ENCODE data around the gene BDH1.

Gene BDH1

GRCh38 chr3:197465996-197466549 is 89.7 kb downstream of the BDH1 start:
- H3K27me3 ChIP-seq (replicated peaks in 2 of 5; ENCODE audit: control insufficient read depth in 4 of 5, insufficient read depth in 5 of 5, low read length in 4 of 5) = peaks cover 0 to 33% (median 12%) of the 10 kb centered on the region in 5 experiments
- H3K27ac ChIP-seq (ENCODE audit: insufficient read depth in 1 of 2, low read depth in 1 of 2, low read length in 2 of 2, poor library complexity in 1 of 2, severe bottlenecking in 2 of 2) = no peak overlapping the region
- 79% methylated on average over 2 of the region's 3 CpGs for WGBS (ENCODE audit: insufficient coverage)
- H3K4me1 ChIP-seq (ENCODE audit: control extremely low read depth in 1 of 4, control insufficient read depth in 4 of 4, insufficient read depth in 4 of 4, low read length in 3 of 4) = no peaks in the 10 kb centered on the region
- no peaks in the 10 kb centered on the region for H3K36me3 ChIP-seq (ENCODE audit: control insufficient read depth in 4 of 4, insufficient read depth in 4 of 4, low read length in 3 of 4)
- no peaks in the 10 kb centered on the region for H3K9me3 ChIP-seq (ENCODE audit: control extremely low read depth in 1 of 5, control insufficient read depth in 4 of 5, insufficient read depth in 2 of 5, low read depth in 1 of 5, low read length in 4 of 5)
- no peak for DNase-seq
- H3K4me3 ChIP-seq (ENCODE audit: control insufficient read depth in 1 of 7, extremely low read depth in 1 of 7, insufficient read depth in 4 of 7, low read depth in 2 of 7, low read length in 6 of 7) = no peak overlapping the region
- POLR2A ChIA-PET = no interaction called here
- CTCF ChIA-PET = interaction anchor here (0.9 to 1.6 kb wide), 3 partner anchors 8 to 210 kb away, joined by 3 to 6 read pairs (median 3); no protein-coding TSS in a partner anchor

- H3K27me3 ChIP-seq (replicated peaks in 2 of 5; ENCODE audit: control insufficient read depth in 4 of 5, insufficient read depth in 5 of 5, low read length in 4 of 5) = peaks cover 0 to 33% (median 12%) of the 10 kb centered on the region in 5 experiments
- POLR2A ChIA-PET = no interaction called here
- H3K9me3 ChIP-seq (ENCODE audit: control extremely low read depth in 1 of 5, control insufficient read depth in 4 of 5, insufficient read depth in 2 of 5, low read depth in 1 of 5, low read length in 4 of 5) = no peaks in the 10 kb centered on the region
- 76% methylated on average over 12 of the region's 13 CpGs for WGBS (ENCODE audit: insufficient coverage)
- DNase-seq = no peak
- CTCF ChIA-PET = no interaction called here
- no peaks in the 10 kb centered on the region for H3K36me3 ChIP-seq (ENCODE audit: control insufficient read depth in 4 of 4, insufficient read depth in 4 of 4, low read length in 3 of 4)
- H3K27ac ChIP-seq (ENCODE audit: insufficient read depth in 1 of 2, low read depth in 1 of 2, low read length in 2 of 2, poor library complexity in 1 of 2, severe bottlenecking in 2 of 2) = no peak overlapping the region
- H3K4me3 ChIP-seq (ENCODE audit: control insufficient read depth in 1 of 7, extremely low read depth in 1 of 7, insufficient read depth in 4 of 7, low read depth in 2 of 7, low read length in 6 of 7) = no peak overlapping the region
- no peaks in the 10 kb centered on the region for H3K4me1 ChIP-seq (ENCODE audit: control extremely low read depth in 1 of 4, control insufficient read depth in 4 of 4, insufficient read depth in 4 of 4, low read length in 3 of 4)
These were observed 90.4 kb downstream of the BDH1 start for GRCh38 chr3:197465197-197465995.

- Histone ChIP-seq H3K4me1 (ENCODE audit: control extremely low read depth in 1 of 4, control insufficient read depth in 4 of 4, insufficient read depth in 4 of 4, low read length in 3 of 4) (no peaks in the 10 kb centered on the region), H3K36me3 (ENCODE audit: control insufficient read depth in 4 of 4, insufficient read depth in 4 of 4, low read length in 3 of 4) (no peaks in the 10 kb centered on the region), H3K4me3 (ENCODE audit: control insufficient read depth in 1 of 7, extremely low read depth in 1 of 7, insufficient read depth in 4 of 7, low read depth in 2 of 7, low read length in 6 of 7) (no peak overlapping the region), H3K27me3 (replicated peaks in 2 of 5; ENCODE audit: control insufficient read depth in 4 of 5, insufficient read depth in 5 of 5, low read length in 4 of 5) (peaks cover 0 to 33% (median 12%) of the 10 kb centered on the region in 5 experiments), H3K27ac (ENCODE audit: insufficient read depth in 1 of 2, low read depth in 1 of 2, low read length in 2 of 2, poor library complexity in 1 of 2, severe bottlenecking in 2 of 2) (no peak overlapping the region), H3K9me3 (ENCODE audit: control extremely low read depth in 1 of 5, control insufficient read depth in 4 of 5, insufficient read depth in 2 of 5, low read depth in 1 of 5, low read length in 4 of 5) (no peaks in the 10 kb centered on the region)
- ChIA-PET POLR2A (no interaction called here), CTCF (no interaction called here)
- 77% methylated on average over 6 of the region's 9 CpGs for WGBS (ENCODE audit: insufficient coverage)
- DNase-seq = no peak
These were observed 91.0 kb downstream of the BDH1 start for GRCh38 chr3:197464794-197465193.

DNA sequence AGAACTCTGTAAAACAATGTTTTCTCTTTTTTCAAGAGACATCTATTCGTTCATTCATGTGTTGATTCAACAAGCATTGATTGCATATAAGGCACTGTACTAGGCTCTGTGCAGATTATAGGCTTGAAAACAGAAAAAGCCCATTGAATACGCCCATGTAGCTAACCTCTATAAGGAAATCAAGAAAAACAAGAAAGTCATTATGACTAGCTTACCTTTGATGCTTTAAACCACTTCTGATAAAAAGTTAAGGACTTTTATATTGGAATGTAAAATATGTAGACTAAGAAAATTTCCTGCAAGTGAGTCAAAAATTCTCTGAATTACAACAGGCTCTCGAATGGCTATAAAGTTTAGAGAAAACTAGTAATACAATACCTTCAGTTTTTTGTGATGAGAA is 92.5 kb downstream of the BDH1 start:
- Histone ChIP-seq H3K4me3 (ENCODE audit: control insufficient read depth in 1 of 7, extremely low read depth in 1 of 7, insufficient read depth in 4 of 7, low read depth in 2 of 7, low read length in 6 of 7) (no peak overlapping the region), H3K27me3 (replicated peaks in 2 of 5; ENCODE audit: control insufficient read depth in 4 of 5, insufficient read depth in 5 of 5, low read length in 4 of 5) (peaks cover 0 to 22% (median 12%) of the 10 kb centered on the region in 5 experiments), H3K36me3 (ENCODE audit: control insufficient read depth in 4 of 4, insufficient read depth in 4 of 4, low read length in 3 of 4) (no peaks in the 10 kb centered on the region), H3K4me1 (ENCODE audit: control extremely low read depth in 1 of 4, control insufficient read depth in 4 of 4, insufficient read depth in 4 of 4, low read length in 3 of 4) (no peaks in the 10 kb centered on the region), H3K27ac (ENCODE audit: insufficient read depth in 1 of 2, low read depth in 1 of 2, low read length in 2 of 2, poor library complexity in 1 of 2, severe bottlenecking in 2 of 2) (no peak overlapping the region), H3K9me3 (ENCODE audit: control extremely low read depth in 1 of 5, control insufficient read depth in 4 of 5, insufficient read depth in 2 of 5, low read depth in 1 of 5, low read length in 4 of 5) (no peaks in the 10 kb centered on the region)
- 100% methylated on average over 1 of the region's 3 CpGs for WGBS (ENCODE audit: insufficient coverage)
- DNase-seq = no peak
- ChIA-PET CTCF (no interaction called here), POLR2A (no interaction called here)

- no peaks in the 10 kb centered on the region for H3K4me1 ChIP-seq (ENCODE audit: control extremely low read depth in 1 of 4, control insufficient read depth in 4 of 4, insufficient read depth in 4 of 4, low read length in 3 of 4)
- peaks cover 0 to 17% (median 12%) of the 10 kb centered on the region in 5 experiments for H3K27me3 ChIP-seq (replicated peaks in 2 of 5; ENCODE audit: control insufficient read depth in 4 of 5, insufficient read depth in 5 of 5, low read length in 4 of 5)
- H3K27ac ChIP-seq (ENCODE audit: insufficient read depth in 1 of 2, low read depth in 1 of 2, low read length in 2 of 2, poor library complexity in 1 of 2, severe bottlenecking in 2 of 2) = no peak overlapping the region
- H3K9me3 ChIP-seq (ENCODE audit: control extremely low read depth in 1 of 5, control insufficient read depth in 4 of 5, insufficient read depth in 2 of 5, low read depth in 1 of 5, low read length in 4 of 5) = no peaks in the 10 kb centered on the region
- DNase-seq = no peak
- H3K4me3 ChIP-seq (ENCODE audit: control insufficient read depth in 1 of 7, extremely low read depth in 1 of 7, insufficient read depth in 4 of 7, low read depth in 2 of 7, low read length in 6 of 7) = no peak overlapping the region
- ChIA-PET POLR2A (no interaction called here), CTCF (no interaction called here)
- 74% methylated on average over 6 of the region's 7 CpGs for WGBS (ENCODE audit: insufficient coverage)
- H3K36me3 ChIP-seq (ENCODE audit: control insufficient read depth in 4 of 4, insufficient read depth in 4 of 4, low read length in 3 of 4) = no peaks in the 10 kb centered on the region
These were observed 93.0 kb downstream of the BDH1 start for GRCh38 chr3:197462808-197463207.

DNA sequence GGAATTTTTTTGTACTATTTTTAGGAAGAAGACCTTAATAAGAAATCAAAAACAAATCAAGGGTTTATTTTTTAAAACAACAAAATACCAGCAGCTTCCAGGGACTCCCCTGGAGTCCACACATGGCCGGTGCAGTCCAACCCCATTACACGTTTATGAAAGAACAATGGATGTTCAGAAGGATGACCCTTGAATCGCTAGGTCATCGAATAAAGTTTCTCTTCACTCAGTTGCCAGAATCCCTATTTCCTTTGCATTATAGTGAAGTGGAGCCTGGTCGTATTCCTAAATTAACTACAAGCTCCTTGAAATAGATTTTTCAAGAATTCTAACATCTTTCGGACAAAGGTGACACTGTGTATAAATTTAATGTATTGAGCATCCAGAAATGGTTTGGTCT is 95.1 kb downstream of the BDH1 start:
- DNase-seq = no peak
- Histone ChIP-seq H3K27me3 (replicated peaks in 2 of 5; ENCODE audit: control insufficient read depth in 4 of 5, insufficient read depth in 5 of 5, low read length in 4 of 5) (peaks cover 0 to 8% (median under 1%) of the 10 kb centered on the region in 5 experiments), H3K9me3 (ENCODE audit: control extremely low read depth in 1 of 5, control insufficient read depth in 4 of 5, insufficient read depth in 2 of 5, low read depth in 1 of 5, low read length in 4 of 5) (no peaks in the 10 kb centered on the region), H3K27ac (ENCODE audit: insufficient read depth in 1 of 2, low read depth in 1 of 2, low read length in 2 of 2, poor library complexity in 1 of 2, severe bottlenecking in 2 of 2) (no peak overlapping the region), H3K4me1 (ENCODE audit: control extremely low read depth in 1 of 4, control insufficient read depth in 4 of 4, insufficient read depth in 4 of 4, low read length in 3 of 4) (peaks cover 0 to 15% (median 12%) of the 10 kb centered on the region in 4 experiments), H3K36me3 (ENCODE audit: control insufficient read depth in 4 of 4, insufficient read depth in 4 of 4, low read length in 3 of 4) (no peaks in the 10 kb centered on the region), H3K4me3 (ENCODE audit: control insufficient read depth in 1 of 7, extremely low read depth in 1 of 7, insufficient read depth in 4 of 7, low read depth in 2 of 7, low read length in 6 of 7) (no peak overlapping the region)
- ChIA-PET POLR2A (no interaction called here), CTCF (no interaction called here)
- WGBS (ENCODE audit: insufficient coverage) = 93% methylated on average over 3 of the region's 6 CpGs

DNA sequence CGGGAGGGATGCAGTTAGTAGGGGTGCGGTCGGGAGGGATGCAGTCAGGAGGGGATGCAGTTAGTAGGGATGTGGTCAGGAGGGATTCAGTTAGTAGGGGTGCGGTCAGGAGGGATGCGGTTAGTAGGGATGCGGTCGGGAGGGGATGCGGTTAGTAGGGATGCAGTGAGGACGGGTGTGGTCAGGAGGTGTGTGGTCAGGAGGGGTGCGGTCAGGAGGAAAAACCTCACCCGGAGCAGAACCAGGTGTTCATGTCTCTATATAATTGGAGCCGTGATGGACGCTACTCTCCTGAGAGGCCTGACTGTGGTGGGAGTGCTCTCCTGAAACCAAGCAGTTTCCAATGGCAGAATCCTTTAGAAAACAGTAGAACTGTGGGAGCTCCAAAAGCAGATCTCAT is 95.8 kb downstream of the BDH1 start:
- ChIA-PET CTCF (no interaction called here), POLR2A (no interaction called here)
- Histone ChIP-seq H3K27ac (ENCODE audit: insufficient read depth in 1 of 2, low read depth in 1 of 2, low read length in 2 of 2, poor library complexity in 1 of 2, severe bottlenecking in 2 of 2) (no peak overlapping the region), H3K27me3 (replicated peaks in 2 of 5; ENCODE audit: control insufficient read depth in 4 of 5, insufficient read depth in 5 of 5, low read length in 4 of 5) (peaks cover 0 to 7% (median 2%) of the 10 kb centered on the region in 5 experiments), H3K9me3 (ENCODE audit: control extremely low read depth in 1 of 5, control insufficient read depth in 4 of 5, insufficient read depth in 2 of 5, low read depth in 1 of 5, low read length in 4 of 5) (no peaks in the 10 kb centered on the region), H3K4me3 (ENCODE audit: control insufficient read depth in 1 of 7, extremely low read depth in 1 of 7, insufficient read depth in 4 of 7, low read depth in 2 of 7, low read length in 6 of 7) (no peak overlapping the region), H3K36me3 (ENCODE audit: control insufficient read depth in 4 of 4, insufficient read depth in 4 of 4, low read length in 3 of 4) (no peaks in the 10 kb centered on the region), H3K4me1 (ENCODE audit: control extremely low read depth in 1 of 4, control insufficient read depth in 4 of 4, insufficient read depth in 4 of 4, low read length in 3 of 4) (peaks cover 0 to 15% (median 12%) of the 10 kb centered on the region in 4 experiments)
- WGBS (ENCODE audit: insufficient coverage) = 93% methylated on average over 3 of the region's 13 CpGs
- peak in 1 of 3 donors; percentile 26 for DNase-seq
